Liver (tissue), 9 donors: ENCODE results near the gene ZSCAN1. TPM values are rescaled to one million over a fixed set of nuclear protein-coding genes. Genes with fewer than 3 reads are reported as not detected.
A peak's percentile ranks its signal among the peaks of the same experiment; 100 is the strongest.

Experiments used
- DNase-seq: peaks from one replicate; pipeline ENCODE4 v3.0.0-alpha.2; 2017; ENCODE audit warnings: low spot score
- H3K27ac ChIP-seq, 2 donors: one replicate each; pipeline ENCODE4 v1.7.0; 2013; ENCODE audit warnings: inconsistent platforms in 2 of 2, low read length in 2 of 2, control low read depth in 1 of 2, low read depth in 1 of 2, mild to moderate bottlenecking in 1 of 2
- H3K27me3 ChIP-seq, 4 donors: one replicate each; pipeline versions ENCODE4 v1.6.1 to v1.7.0; 2013; ENCODE audit warnings: low read length in 3 of 4, inconsistent platforms in 1 of 4, mild to moderate bottlenecking in 1 of 4, moderate library complexity in 1 of 4; ENCODE audit not compliant: control insufficient read depth in 4 of 4, insufficient read depth in 4 of 4
- H3K36me3 ChIP-seq, 4 donors: one replicate each; pipeline versions ENCODE4 v1.6.1 to v1.7.0; 2013; ENCODE audit warnings: low read length in 3 of 4, mild to moderate bottlenecking in 3 of 4, low read depth in 1 of 4, moderate library complexity in 1 of 4; ENCODE audit not compliant: control insufficient read depth in 4 of 4, insufficient read depth in 3 of 4
- H3K4me1 ChIP-seq, 4 donors: one replicate each; pipeline versions ENCODE4 v1.6.1 to v1.7.0; 2013; ENCODE audit warnings: low read length in 3 of 4, mild to moderate bottlenecking in 3 of 4, moderate library complexity in 1 of 4; ENCODE audit not compliant: control insufficient read depth in 4 of 4, insufficient read depth in 4 of 4
- H3K4me3 ChIP-seq, 3 donors: one replicate each; pipeline versions ENCODE4 v1.6.1 to v1.7.0; 2013; ENCODE audit warnings: low read length in 3 of 3, control low read depth in 1 of 3, low read depth in 1 of 3, mild to moderate bottlenecking in 1 of 3
- H3K9ac ChIP-seq, 2 donors: one replicate each; pipeline ENCODE4 v1.7.0; 2013; ENCODE audit warnings: low read length in 2 of 2, mild to moderate bottlenecking in 2 of 2, moderate library complexity in 2 of 2, control low read depth in 1 of 2, low read depth in 1 of 2
- H3K9me3 ChIP-seq, 4 donors: one replicate each; pipeline versions ENCODE4 v1.6.1 to v1.7.0; 2013; ENCODE audit warnings: low read length in 3 of 4; ENCODE audit not compliant: control insufficient read depth in 4 of 4
- ATF3 ChIP-seq: IDR thresholded peaks from 2 replicates; pipeline ENCODE4 v1.6.1; 2016; ENCODE audit warnings: antibody characterized with exemption
- CTCF ChIP-seq: fragments of 150-350 bp; IDR thresholded peaks from 2 replicates; pipeline ENCODE4 v1.5.1; 2017; ENCODE audit warnings: improper control_type of control experiment, low read depth, low read length; ENCODE audit not compliant: missing input control
- EGR1 ChIP-seq, 2 donors: IDR thresholded peaks; 2 replicates each; pipeline ENCODE4 v1.6.1; 2016 to 2018; ENCODE audit warnings: antibody characterized with exemption in 2 of 2, low read depth in 2 of 2
- FOXA1 ChIP-seq: IDR thresholded peaks from 2 replicates; pipeline ENCODE4 v1.6.1; 2016; ENCODE audit warnings: antibody characterized with exemption
- FOXA2 ChIP-seq: IDR thresholded peaks from 2 replicates; pipeline ENCODE4 v1.6.1; 2016; ENCODE audit warnings: antibody characterized with exemption
- GABPA ChIP-seq, 2 donors: IDR thresholded peaks in 1 of 2; conservative IDR thresholded peaks in 1 of 2; 2 replicates each; pipeline ENCODE4 v1.6.1; 2016; ENCODE audit warnings: antibody characterized with exemption in 2 of 2, mild to moderate bottlenecking in 1 of 2, moderate library complexity in 1 of 2
- HNF4A ChIP-seq, 2 donors: conservative IDR thresholded peaks; 2 replicates each; pipeline ENCODE4 v1.6.1; 2016; ENCODE audit warnings: antibody characterized with exemption in 2 of 2, mild to moderate bottlenecking in 2 of 2
- HNF4G ChIP-seq: IDR thresholded peaks from 2 replicates; pipeline ENCODE4 v1.6.1; 2016; ENCODE audit warnings: antibody characterized with exemption
- JUND ChIP-seq, 2 donors: IDR thresholded peaks; 2 replicates each; pipeline ENCODE4 v1.6.1; 2016; ENCODE audit warnings: antibody characterized with exemption in 2 of 2
- MAX ChIP-seq: IDR thresholded peaks from 2 replicates; pipeline ENCODE4 v1.6.1; 2016; ENCODE audit warnings: antibody characterized with exemption
- NR2F2 ChIP-seq: IDR thresholded peaks from 2 replicates; pipeline ENCODE4 v1.6.1; 2016; ENCODE audit warnings: antibody characterized with exemption
- RAD21 ChIP-seq, 2 donors: IDR thresholded peaks; 2 replicates each; pipeline ENCODE4 v1.6.1; 2016; ENCODE audit warnings: antibody characterized with exemption in 2 of 2, mild to moderate bottlenecking in 2 of 2
- REST ChIP-seq: IDR thresholded peaks from 2 replicates; pipeline ENCODE4 v1.6.1; 2016; ENCODE audit warnings: antibody characterized with exemption, mild to moderate bottlenecking
- RXRA ChIP-seq, 2 donors: IDR thresholded peaks; 2 replicates each; pipeline ENCODE4 v1.6.1; 2017 to 2018; ENCODE audit warnings: antibody characterized with exemption in 2 of 2, mild to moderate bottlenecking in 1 of 2
- SP1 ChIP-seq: IDR thresholded peaks from 2 replicates; pipeline ENCODE4 v1.6.1; 2018; ENCODE audit warnings: antibody characterized with exemption, mild to moderate bottlenecking
- TAF1 ChIP-seq: conservative IDR thresholded peaks from 2 replicates; pipeline ENCODE4 v1.6.1; 2016; ENCODE audit warnings: antibody characterized with exemption, mild to moderate bottlenecking
- YY1 ChIP-seq: IDR thresholded peaks from 2 replicates; pipeline ENCODE4 v1.6.1; 2016; ENCODE audit warnings: antibody characterized with exemption, mild to moderate bottlenecking
- ZBTB33 ChIP-seq: IDR thresholded peaks from 2 replicates; pipeline ENCODE4 v1.6.1; 2016; ENCODE audit warnings: antibody characterized with exemption
- WGBS: extraction: QIAGEN DNeasy Blood & Tissue Kit; methylation state at CpG from one replicate; pipeline ENCODE4 v1.1.7; 2013; 5-methylcytosine and 5-hydroxymethylcytosine counted together
- polyA plus RNA-seq, 2 donors: library from polyadenylated mRNA; stranded (reverse) in 1 of 2; unstranded in 1 of 2; fragments of 200-250 nt in 1 of 2; fragments of >200 nt in 1 of 2; fragmentation: Nextera tagmentation in 1 of 2; extraction: Ambion mirVana in 1 of 2; gene quantifications; one replicate each; pipeline versions ENCODE4 v1.2.1 to v1.2.3, GENCODE V29; 2013 to 2015
- total RNA-seq, 2 donors: library from RNA; depleted of rRNA; stranded (reverse); fragments of >200 nt; gene quantifications; one replicate each; pipeline ENCODE4 v1.2.3, GENCODE V29; 2014
- donor health status: healthy.
- donor health status: healthy.
- donor health status: healthy.
- donor health status: healthy.
- donor health status: healthy.

The ZSCAN1 gene
- total and polyA plus RNA-seq, 4 donors = 0.13 TPM; not detected in 3

GRCh38 chr19:58056261-58056660, 22.4 kb downstream of the ZSCAN1 start:
- no peaks in the 10 kb centered on the region for H3K36me3 ChIP-seq
- WGBS = 85% methylated on average over 7 of the region's 8 CpGs
- H3K27ac ChIP-seq = no peak overlapping the region
- H3K4me1 ChIP-seq = no peaks in the 10 kb centered on the region
- TF ChIP-seq ATF3 = no peak
- no peak for TF ChIP-seq FOXA2
- no peak for TF ChIP-seq HNF4A (conservative IDR thresholded peaks at IDR 0.05)
- TF ChIP-seq YY1 = no peak
- no peak for TF ChIP-seq JUND (IDR thresholded peaks at IDR 0.05)
- TF ChIP-seq ZBTB33 = no peak
- TF ChIP-seq HNF4G = no peak
- no peak for TF ChIP-seq SP1
- TF ChIP-seq TAF1 = no peak
- no peak for TF ChIP-seq EGR1 (IDR thresholded peaks at IDR 0.05; ENCODE audit: low read depth in 2 of 2)
- no peak for TF ChIP-seq FOXA1
- no peak for TF ChIP-seq RXRA (IDR thresholded peaks at IDR 0.05)
- no peak for TF ChIP-seq NR2F2
- no peak for TF ChIP-seq MAX
- TF ChIP-seq REST = no peak
- TF ChIP-seq RAD21 (IDR thresholded peaks at IDR 0.05) = no peak
- TF ChIP-seq GABPA (IDR thresholded peaks at IDR 0.05 in 1 of 2, conservative IDR thresholded peaks at IDR 0.05 in 1 of 2) = no peak
- no peak for TF ChIP-seq CTCF
- no peaks in the 10 kb centered on the region for H3K27me3 ChIP-seq
- peak overlapping the region in 2 of 3 donors; percentile 6 to 39 for H3K4me3 ChIP-seq
- peaks cover 22 to 64% (median 39%) of the 10 kb centered on the region in 4 donors for H3K9me3 ChIP-seq
- H3K9ac ChIP-seq = no peak overlapping the region
- no peak for DNase-seq
